NCI-H187 treated with DMSO at 0.1 percent for 48 hours (cell line): ENCODE measurements around the gene DAAM1.

Source experiments
- DNase-seq: peaks from one replicate; lab custom pipeline; 2025; lab: John Stamatoyannopoulos, UW

The DAAM1 gene

DNA sequence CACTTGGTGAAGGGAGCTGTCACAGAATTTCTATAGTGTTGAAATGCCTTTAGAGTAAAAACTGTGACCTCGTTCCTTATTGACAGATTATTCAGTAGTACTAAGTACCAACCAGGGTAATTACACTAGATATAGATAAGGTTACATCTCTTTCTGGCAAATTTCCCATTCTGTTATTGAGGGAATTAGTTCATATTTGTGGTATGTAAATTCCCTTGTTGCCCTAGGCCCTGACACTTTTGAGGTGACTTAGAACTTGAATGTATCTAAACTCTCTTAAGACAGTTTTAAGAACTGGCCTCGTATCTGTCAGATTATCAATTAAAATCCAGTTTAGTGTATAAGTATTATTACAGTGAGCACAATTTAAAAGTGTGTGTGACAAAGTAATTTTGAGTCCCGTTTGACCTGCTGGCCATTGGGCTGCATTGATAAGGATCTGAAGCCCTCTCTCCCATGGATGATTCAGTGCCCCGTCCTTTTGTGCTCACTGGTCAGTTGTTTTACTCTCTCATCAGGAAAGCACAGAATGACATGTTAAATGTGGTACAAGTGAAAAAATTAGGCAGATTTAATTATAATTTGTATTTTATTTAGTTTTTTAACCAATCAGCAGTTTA, 153.5 kb downstream of the DAAM1 start:
- DNase-seq = no peak

- no peak for DNase-seq
Measured at GRCh38 chr14:59342516-59343484, 154.3 kb downstream of the DAAM1 start.

GRCh38 chr14:59343585-59343984, 155.1 kb downstream of the DAAM1 start:
- DNase-seq = no peak

- no peak for DNase-seq
Measured at GRCh38 chr14:59344016-59344415, 155.5 kb downstream of the DAAM1 start.

DNA sequence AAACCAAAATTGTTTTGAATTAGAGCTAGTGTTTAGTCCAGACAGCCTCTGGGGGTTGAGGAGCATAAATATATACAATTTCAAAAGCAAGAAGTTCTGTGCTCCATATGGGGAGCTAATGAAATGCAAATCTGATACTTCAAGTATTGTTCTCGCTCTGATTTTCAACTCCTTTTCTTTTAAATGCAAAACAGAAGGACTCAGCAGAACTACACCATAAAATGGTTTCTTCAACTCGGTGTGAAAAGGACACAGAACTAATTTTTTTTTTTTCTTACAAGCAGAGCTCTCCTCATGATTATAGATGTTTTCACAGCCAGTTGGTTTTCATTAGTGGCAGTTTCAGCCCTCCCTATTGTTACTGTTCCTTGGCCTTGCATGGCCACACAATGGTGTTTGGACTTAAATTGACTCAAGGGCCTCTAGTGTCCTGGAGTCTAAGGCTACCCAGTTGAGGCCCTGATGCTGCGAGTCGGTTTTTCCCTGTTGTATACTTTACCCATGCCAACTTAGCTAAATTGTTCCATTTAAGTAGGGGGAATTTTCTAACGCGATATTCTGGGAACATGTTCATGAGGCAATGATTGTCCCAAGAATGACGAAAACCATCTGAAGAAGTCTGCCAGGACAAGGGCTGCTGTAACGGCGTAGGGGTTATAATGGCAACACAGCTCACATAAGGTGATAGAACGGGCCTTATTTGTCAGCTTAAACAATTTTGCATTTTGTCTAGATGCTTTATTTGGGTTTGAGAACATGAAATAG, 156.4 kb downstream of the DAAM1 start:
- DNase-seq = no peak

DNA sequence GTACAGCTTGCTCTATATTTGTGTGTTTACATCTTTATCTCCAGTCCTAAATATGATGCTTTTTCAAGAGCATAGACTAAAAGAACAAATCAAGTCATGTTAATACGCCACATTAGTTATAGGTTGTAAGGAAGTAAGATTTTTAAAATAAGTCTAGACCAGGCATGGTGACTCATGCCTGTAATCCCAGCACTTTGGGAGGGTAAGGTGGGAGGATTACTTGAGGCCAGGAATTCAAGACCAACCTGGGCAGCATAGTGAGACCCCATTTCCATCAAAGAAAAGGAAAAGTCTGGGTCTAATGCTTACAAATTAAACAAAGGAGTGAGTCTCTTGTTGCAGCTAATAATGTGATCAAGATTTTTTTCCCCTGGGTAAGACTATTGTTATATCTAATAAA, 157.9 kb downstream of the DAAM1 start:
- DNase-seq = no peak

- DNase-seq = no peak
Measured at GRCh38 chr14:59346796-59347510, 158.5 kb downstream of the DAAM1 start.

- no peak for DNase-seq
Measured at GRCh38 chr14:59347511-59347900, 159.0 kb downstream of the DAAM1 start.

DNA sequence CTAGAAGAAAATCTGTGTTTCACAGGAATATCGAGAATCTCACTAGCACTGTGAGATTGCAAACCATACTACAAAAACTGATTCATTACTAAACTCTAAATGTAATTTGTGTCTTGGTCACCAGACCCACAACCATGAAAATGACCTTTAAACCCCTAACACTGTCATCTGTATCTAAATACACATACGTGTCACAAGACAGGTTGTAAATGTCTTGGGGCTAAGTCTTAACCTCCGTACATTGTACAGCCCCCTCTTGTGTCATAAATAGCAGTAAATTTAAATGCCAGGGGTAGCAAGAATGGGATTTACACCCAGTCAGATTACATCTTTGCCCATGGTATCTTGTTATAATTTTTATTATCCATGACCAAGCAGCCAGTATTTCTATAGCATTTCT, 159.4 kb downstream of the DAAM1 start:
- DNase-seq = no peak

- DNase-seq = no peak
Measured at GRCh38 chr14:59349258-59349701, 160.8 kb downstream of the DAAM1 start.

- no peak for DNase-seq
Measured at GRCh38 chr14:59352961-59353360, 164.5 kb downstream of the DAAM1 start.

- no peak for DNase-seq
Measured at GRCh38 chr14:59354666-59355065, 166.2 kb downstream of the DAAM1 start.

DNA sequence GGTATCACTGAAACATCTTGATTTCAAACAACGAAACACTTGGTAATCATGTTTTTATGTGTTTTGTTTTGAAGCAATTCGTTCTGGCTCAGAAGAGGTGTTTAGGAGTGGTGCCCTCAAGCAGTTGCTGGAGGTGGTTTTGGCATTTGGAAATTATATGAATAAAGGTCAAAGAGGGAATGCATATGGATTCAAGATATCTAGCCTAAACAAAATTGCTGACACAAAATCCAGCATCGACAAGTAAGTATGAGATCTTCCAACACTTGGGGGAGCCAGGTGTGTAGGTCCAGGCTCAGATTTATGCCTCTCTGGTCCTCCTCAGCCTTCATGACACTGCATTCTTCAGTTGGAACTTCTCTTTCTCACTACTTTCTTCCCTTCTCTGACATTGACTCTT, 166.6 kb downstream of the DAAM1 start:
- DNase-seq = no peak

DNA sequence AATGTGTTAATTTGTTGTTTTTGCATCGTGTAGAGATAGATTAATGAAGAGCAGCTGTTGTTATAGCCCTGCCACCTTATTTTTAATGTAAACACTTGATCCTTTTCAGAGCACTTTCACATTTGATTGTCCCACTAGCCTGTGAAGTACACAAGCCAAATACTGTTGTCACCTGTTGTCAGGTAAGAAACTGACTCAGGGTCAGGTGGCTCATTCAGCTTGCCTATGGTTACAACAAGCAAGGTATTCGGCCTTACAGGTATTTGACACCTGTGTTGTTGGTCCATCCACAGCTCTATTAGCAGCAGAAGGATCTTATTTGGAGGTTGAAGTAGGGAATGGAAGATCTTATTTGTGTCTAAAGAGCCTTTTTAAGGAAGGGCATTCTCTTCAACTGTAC, 167.8 kb downstream of the DAAM1 start:
- no peak for DNase-seq

- DNase-seq = no peak
Measured at GRCh38 chr14:59356767-59357166, 168.3 kb downstream of the DAAM1 start.

DNA sequence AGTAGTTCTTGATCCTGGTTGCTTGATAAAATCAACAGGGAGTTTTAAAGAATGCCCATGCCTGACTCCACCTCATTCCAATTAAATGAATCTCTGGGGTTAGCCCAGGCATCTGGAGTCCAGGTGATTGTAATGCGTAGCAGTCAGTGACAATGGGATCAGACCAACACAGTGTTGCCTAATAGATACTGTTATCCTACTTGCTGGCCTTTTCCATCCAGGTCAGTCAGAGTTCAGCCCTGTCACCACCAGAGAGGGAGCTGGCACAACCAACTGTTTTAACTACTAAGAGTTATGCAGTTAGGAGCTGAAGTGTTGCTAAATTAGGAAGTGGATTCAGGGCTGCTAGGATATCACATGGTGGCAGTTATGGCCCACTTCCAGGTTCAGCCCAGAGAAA, 169.6 kb downstream of the DAAM1 start:
- no peak for DNase-seq

GRCh38 chr14:59358784-59359183, 170.3 kb downstream of the DAAM1 start:
- DNase-seq = no peak

GRCh38 chr14:59359431-59360124, 171.1 kb downstream of the DAAM1 start:
- DNase-seq = no peak

DNA sequence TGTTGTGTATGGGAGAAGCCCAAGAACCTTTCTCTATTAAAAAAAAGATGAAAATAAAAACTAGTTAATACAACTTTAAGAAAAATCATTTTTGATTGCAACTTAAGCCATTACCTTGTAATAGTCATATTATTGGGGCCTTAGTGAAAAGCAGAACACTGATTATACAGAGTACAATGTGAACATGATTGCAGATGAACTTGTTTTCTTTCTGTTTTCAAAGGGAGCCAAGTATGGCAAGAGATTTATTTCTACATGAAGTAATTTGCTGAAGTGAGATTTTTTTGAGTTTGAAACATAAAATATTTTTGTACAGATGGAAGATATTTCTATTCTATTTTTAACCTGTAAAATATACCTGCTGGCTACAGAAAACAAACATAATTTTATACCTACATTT, 171.8 kb downstream of the DAAM1 start:
- no peak for DNase-seq

GRCh38 chr14:59360923-59361794, 172.7 kb downstream of the DAAM1 start:
- no peak for DNase-seq
